DMS153 treated with DMSO at 0.1 percent for 48 hours (cell line): Measurements from ENCODE around the gene SHROOM4.

Source experiments
- DNase-seq: peaks from one replicate; lab custom pipeline; 2025; ENCODE audit not compliant: unreplicated experiment; lab: John Stamatoyannopoulos, UW

SHROOM4 gene

GRCh38 chrX:50711907-50712306 is 102.1 kb downstream of the SHROOM4 start:
- no peak for DNase-seq

DNA sequence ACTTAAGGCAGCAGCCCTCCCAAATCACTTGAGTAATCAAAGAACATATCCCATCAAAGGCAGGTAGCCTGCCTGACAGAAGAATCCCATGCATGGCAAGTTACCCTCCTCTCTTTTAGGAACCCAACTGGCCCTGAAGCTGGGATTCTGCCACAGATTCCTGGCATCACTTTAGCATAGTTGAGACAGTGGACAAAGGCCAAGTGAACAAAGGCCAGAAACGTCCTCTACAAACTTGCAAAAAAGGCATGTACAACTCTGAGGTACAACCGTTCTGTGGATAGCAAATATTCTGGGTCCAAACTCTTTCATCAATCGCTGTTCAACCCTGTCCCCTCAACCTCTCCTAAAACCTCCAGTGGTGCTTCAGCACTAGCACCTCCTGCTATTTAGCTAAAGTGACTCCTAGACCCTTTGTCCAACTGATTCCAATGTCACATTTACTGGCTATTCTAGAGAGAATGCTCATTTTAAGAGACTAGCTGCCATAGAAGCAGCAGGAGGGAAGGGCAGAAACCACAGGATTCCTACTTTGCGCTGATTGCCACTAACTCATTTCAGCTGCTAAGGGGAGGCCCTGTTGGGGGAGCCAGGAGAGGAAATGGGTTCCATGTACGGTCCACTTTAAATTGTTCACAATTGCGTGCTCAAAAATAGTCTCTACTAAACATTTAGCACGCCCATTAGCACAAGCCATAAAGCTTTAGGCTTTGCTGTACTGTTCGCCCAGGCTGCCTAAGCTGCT is 105.9 kb downstream of the SHROOM4 start:
- no peak for DNase-seq

GRCh38 chrX:50707405-50707804 is 106.6 kb downstream of the SHROOM4 start:
- no peak for DNase-seq

DNA sequence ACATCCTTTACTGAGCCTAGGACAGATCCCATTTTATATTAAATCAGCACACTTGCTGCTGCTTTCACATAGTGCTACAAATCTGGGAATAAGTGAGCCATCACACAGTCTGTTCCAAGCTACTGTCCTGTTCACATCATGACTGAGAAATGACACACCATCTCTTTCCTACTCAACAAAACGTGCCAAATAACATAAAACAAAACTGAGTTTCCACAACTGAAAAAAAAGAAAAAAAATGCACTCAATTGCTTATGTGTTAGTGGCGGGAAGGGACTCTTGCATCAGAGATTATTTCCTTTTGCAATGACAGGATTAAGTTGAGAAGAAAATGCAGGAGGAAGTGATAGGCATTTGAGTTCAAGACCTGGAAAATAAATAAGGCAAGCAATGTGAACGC is 109.0 kb downstream of the SHROOM4 start:
- DNase-seq = no peak

- DNase-seq = no peak
Measured at GRCh38 chrX:50704360-50704759, 109.6 kb downstream of the SHROOM4 start.

- no peak for DNase-seq
Measured at GRCh38 chrX:50700921-50701320, 113.1 kb downstream of the SHROOM4 start.

DNA sequence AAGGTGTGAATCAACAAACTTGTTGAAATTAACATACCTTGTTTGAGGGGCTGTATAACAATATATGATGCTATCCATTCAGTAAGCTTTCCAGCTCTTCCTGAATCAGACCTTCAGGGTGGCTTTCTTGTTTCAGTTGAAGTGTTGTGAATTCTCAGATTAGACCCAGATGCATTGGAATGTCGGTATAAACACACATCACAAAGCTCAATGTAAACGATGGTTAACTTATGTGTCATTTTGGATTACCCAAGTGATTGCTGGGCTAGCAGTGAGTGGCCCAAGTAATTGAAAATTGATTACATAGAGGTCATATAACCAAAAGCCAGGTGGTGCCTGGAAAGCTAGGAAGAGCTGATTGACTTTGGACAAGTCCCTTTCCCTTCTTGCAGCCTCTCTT is 115.0 kb downstream of the SHROOM4 start:
- DNase-seq = no peak

GRCh38 chrX:50697691-50698090 is 116.3 kb downstream of the SHROOM4 start:
- no peak for DNase-seq

GRCh38 chrX:50691820-50692219 is 122.2 kb downstream of the SHROOM4 start:
- DNase-seq = no peak

DNA sequence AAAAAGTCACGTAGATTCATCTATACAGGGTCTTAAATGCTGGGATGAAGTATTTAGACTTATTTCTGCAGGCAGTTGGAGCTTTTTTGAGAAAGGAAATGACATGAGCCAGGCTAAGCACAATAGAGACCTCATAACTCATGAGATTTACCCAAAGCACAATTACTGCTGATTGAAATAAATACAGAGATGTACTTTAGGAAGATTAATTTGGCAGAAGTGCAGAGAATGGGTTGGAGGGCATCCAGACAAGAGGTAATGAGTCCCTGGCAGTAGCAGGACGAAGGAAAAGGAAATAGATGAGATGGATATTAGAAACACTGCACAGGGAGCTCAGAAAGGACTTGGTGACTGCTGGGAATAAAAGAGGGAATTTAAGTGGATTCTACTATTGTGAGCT is 129.1 kb downstream of the SHROOM4 start:
- DNase-seq = no peak

GRCh38 chrX:50680990-50681389 is 133.0 kb downstream of the SHROOM4 start:
- DNase-seq = no peak

GRCh38 chrX:50677789-50678188 is 136.2 kb downstream of the SHROOM4 start:
- DNase-seq = no peak

DNA sequence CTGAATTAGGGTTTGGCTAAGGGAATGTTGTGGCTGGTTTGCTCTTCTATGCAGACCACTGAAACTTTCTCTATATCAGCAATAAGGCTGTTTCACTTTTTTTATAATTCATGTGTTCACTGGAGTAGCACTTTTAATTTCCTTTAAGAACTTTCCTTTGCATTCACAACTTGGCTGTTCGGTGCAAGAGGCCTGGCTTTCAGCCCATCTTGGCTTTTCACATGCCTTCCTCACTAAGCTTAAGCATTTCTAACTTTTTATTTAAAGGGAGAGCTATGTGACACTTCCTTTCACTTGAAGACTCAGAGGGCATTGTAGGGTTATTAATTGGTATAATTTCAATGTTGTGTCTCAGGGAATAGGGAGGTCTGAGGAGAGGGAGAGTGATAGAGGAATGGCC is 142.3 kb downstream of the SHROOM4 start:
- no peak for DNase-seq

DNA sequence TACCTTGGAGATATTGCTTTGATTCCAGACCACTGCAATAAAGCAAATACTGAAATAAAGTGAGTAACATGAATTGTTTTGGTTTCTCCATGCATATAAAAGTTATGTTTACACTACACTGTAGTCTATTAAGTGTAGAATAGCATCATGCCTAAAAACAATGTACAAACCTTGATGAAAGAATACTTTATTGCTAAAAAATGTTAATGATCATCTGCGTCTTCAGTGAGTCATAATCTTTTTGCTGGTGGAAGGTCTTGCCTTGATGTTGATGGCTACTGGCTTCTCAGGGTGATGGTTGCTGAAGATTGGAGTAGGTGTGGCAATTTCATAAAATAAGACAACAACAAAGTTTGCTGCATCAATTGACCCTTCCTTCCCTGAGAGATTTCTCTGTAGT is 145.1 kb downstream of the SHROOM4 start:
- DNase-seq = no peak

DNA sequence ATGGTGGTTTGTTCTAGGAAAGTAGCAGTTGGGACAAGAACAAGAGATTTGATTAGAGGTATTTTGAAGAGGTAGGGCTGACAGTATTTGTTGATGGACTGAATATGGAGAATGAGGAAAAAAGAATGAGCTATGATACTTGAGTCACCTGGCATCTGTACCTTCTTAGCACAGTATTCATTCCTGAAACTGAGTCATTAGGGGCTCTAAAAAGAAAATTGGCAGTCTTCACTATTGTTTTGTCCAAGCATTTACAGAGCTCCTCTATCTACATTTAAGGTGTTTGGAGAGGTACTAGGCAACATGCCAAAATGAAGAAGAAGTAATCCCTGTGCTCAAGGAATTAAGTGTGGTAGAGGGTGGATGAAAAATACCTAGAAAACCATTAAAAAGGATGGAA is 165.8 kb downstream of the SHROOM4 start:
- DNase-seq = no peak

DNA sequence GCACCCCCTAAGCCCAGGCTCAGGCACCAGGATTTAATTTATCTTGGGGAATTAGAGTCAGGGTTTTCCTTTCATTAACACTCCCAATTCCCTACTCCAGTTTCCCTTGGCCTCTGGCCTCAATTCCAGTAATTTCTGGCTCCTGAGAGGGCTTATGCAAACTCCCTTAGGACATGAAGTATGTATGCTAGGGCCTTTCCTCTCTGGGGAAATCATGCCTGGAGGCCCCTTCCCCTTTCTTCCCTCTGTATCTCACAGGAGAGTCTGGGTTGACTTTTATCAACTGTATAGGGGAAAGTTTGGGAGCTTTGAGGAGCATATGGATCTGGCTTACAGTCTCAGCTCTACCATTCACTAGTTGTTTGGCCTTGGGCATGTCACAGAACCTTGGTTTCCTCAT is 169.5 kb downstream of the SHROOM4 start:
- DNase-seq = no peak

GRCh38 chrX:50643525-50644137 is 170.4 kb downstream of the SHROOM4 start:
- DNase-seq = no peak

- no peak for DNase-seq
Measured at GRCh38 chrX:50638123-50638522, 175.9 kb downstream of the SHROOM4 start.

GRCh38 chrX:50635817-50636365 is 178.1 kb downstream of the SHROOM4 start:
- DNase-seq = no peak

GRCh38 chrX:50635162-50635561 is 178.8 kb downstream of the SHROOM4 start:
- no peak for DNase-seq

DNA sequence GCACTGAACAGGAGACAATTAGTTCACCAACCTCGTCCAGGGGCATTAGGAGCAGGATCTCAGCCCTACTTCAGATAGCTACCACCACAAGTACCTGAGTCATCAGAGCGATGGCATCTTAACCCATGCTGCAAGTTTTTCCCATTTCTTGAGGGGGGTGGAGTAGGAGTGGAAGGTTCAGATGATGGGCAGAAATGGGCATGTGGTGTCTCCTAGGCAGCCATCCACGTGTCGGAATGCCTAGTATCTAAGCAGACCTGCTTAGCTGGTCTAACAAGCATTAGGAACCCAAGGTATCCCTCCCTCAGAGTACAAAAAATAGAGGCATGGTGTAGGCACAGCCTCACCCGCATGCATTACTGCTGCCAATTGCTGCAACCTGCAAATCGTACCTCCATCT is 184.2 kb downstream of the SHROOM4 start:
- no peak for DNase-seq

GRCh38 chrX:50627696-50628095 is 186.3 kb downstream of the SHROOM4 start:
- no peak for DNase-seq

DNA sequence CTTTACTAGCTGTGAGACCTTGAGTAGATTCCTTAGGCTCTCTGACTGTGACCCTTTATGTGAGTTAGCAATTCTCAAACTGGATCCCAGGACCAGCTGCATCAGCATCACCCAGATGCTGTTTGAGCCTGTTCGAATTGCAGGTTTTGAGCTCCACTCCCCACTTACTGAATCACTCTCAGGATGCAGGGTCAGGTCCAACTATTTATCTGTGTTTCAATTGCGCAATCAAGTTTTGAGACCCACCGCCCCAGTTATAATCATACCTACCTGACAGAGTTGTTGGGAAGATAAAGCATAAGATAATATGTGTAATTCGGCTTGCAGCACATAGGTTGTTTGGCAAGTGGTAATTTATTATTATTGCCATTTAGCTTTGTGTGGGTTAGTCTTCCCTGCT is 187.6 kb downstream of the SHROOM4 start:
- no peak for DNase-seq
